ENCODE results near the gene GNAS.

DNA sequence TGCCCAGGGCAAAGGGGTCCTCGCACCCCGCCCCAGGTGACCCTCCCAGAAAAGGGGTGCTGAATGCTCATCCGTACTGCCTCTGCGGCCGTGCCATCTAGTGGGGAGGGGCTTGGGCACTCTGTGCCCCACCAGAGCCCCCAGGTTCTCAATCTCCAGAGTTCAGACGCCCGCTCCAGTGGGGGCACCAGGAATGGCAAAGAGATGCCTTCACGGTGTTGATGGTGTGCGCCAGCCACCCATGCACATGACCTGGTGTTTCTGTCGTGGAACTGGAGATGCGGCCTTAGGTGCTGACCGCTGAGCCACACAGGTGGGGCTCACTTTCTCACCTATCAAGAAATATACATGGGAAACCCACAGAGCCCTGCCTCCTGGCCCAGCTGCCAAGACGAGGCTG lies 32.6 kb upstream of the GNAS start:
- TF ChIP-seq SPI1 (IDR thresholded peaks at IDR 0.05; ENCODE audit: low read depth, low read length) (no peak), POLR2A (IDR thresholded peaks at IDR 0.05; ENCODE audit: low read depth, low read length) (no peak)

All from GM12891 (cell line).